Natural killer cell (primary cell): ENCODE results near the gene PLAC8L1. TPM values are rescaled to one million over a fixed set of nuclear protein-coding genes. Genes with fewer than 3 reads are reported as not detected.
"Not testable (repeated sequence)": the region's sequence is repeated elsewhere in the genome, so short reads cannot be mapped to it uniquely, and the experiment has no call there.

ENCODE experiments used
- ATAC-seq, 3 donors: fragments of 150-1000 bp in 2 of 3; fragments of 200-7000 bp in 1 of 3; cut with Tn5 transposase; 1 replicate in 1 of 3; 2 replicates in 2 of 3; pipeline ENCODE4 v1.10.0; 2021; ENCODE audit warnings: mild to moderate bottlenecking in 2 of 3, moderate library complexity in 2 of 3
- DNase-seq, 2 donors: peaks; one replicate each; pipeline versions ENCODE4 v3.0.0 to v3.0.0-alpha.2; 2013 to 2021; ENCODE audit warnings: mixed read lengths in 1 of 2
- H3K27ac ChIP-seq: one replicate; pipeline ENCODE4 v1.5.1; 2013; ENCODE audit warnings: mild to moderate bottlenecking, low read length
- H3K27me3 ChIP-seq: one replicate; pipeline ENCODE4 v1.6.1; 2013; ENCODE audit warnings: low read length; ENCODE audit not compliant: control insufficient read depth, insufficient read depth
- H3K36me3 ChIP-seq: one replicate; pipeline ENCODE4 v1.6.1; 2013; ENCODE audit warnings: low read length; ENCODE audit not compliant: control insufficient read depth, insufficient read depth
- H3K4me1 ChIP-seq: one replicate; pipeline ENCODE4 v1.6.1; 2013; ENCODE audit warnings: low read length; ENCODE audit not compliant: control insufficient read depth, insufficient read depth
- H3K4me3 ChIP-seq: one replicate; pipeline ENCODE4 v1.5.1; 2013; ENCODE audit warnings: low read length
- H3K9me3 ChIP-seq: one replicate; pipeline ENCODE4 v1.6.1; 2013; ENCODE audit warnings: low read length; ENCODE audit not compliant: control insufficient read depth, insufficient read depth
- H3K27ac Mint-ChIP-seq, 2 donors: one replicate each; pipeline ENCODE4 v1.8.0; 2022; ENCODE audit warnings: mild to moderate bottlenecking in 2 of 2, mixed read lengths in 2 of 2, moderate library complexity in 1 of 2
- H3K27me3 Mint-ChIP-seq, 2 donors: one replicate each; pipeline ENCODE4 v1.8.0; 2022; ENCODE audit warnings: low read depth in 2 of 2, mixed read lengths in 2 of 2
- H3K36me3 Mint-ChIP-seq: one replicate; pipeline ENCODE4 v1.8.0; 2022; ENCODE audit warnings: mixed read lengths
- H3K4me1 Mint-ChIP-seq, 2 donors: one replicate each; pipeline ENCODE4 v1.8.0; 2022; ENCODE audit warnings: mixed read lengths in 2 of 2
- H3K4me3 Mint-ChIP-seq: one replicate; pipeline ENCODE4 v1.8.0; 2022; ENCODE audit warnings: mild to moderate bottlenecking, moderate library complexity, mixed read lengths
- H3K9me3 Mint-ChIP-seq, 2 donors: one replicate each; pipeline ENCODE4 v1.8.0; 2022; ENCODE audit warnings: mixed read lengths in 2 of 2
- WGBS: methylation state at CpG from one replicate; pipeline ENCODE4 v1.1.7; 2013; ENCODE audit warnings: missing lambda C conversion rate; ENCODE audit not compliant: insufficient coverage; 5-methylcytosine and 5-hydroxymethylcytosine counted together
- intact Hi-C: fragments of 100-400 bp; cut with micrococcal nuclease; formaldehyde crosslinking; loops from one replicate; pipeline ENCODE4 v1.14.2; 2022
- total RNA-seq, 4 donors: library from RNA; stranded (reverse); fragments of 120-200 nt in 1 of 4; gene quantifications; one replicate each; pipeline versions ENCODE4 v1.2.3 to v1.2.4, GENCODE V29; 2013 to 2022
- TF ChIP-seq, protein P1 (sequence below): fragments of 200-600 bp; IDR thresholded peaks from one replicate; pipeline ENCODE4 v1.8.0; 2022; ENCODE audit warnings: antibody characterized with exemption

Gene PLAC8L1
- total RNA-seq, 3 donors from 2014 or later (not counting 1 experiment from before 2014, with no cell fraction given) = 0.45 TPM; not detected in 2

- no peak overlapping the region for H3K27ac ChIP-seq
- TF ChIP-seq, protein P1, sequence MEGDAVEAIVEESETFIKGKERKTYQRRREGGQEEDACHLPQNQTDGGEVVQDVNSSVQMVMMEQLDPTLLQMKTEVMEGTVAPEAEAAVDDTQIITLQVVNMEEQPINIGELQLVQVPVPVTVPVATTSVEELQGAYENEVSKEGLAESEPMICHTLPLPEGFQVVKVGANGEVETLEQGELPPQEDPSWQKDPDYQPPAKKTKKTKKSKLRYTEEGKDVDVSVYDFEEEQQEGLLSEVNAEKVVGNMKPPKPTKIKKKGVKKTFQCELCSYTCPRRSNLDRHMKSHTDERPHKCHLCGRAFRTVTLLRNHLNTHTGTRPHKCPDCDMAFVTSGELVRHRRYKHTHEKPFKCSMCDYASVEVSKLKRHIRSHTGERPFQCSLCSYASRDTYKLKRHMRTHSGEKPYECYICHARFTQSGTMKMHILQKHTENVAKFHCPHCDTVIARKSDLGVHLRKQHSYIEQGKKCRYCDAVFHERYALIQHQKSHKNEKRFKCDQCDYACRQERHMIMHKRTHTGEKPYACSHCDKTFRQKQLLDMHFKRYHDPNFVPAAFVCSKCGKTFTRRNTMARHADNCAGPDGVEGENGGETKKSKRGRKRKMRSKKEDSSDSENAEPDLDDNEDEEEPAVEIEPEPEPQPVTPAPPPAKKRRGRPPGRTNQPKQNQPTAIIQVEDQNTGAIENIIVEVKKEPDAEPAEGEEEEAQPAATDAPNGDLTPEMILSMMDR = no peak
- Mint-ChIP-seq H3K4me1 (no peaks in the 10 kb centered on the region), H3K27me3 (no peaks in the 10 kb centered on the region), H3K4me3 (no peak overlapping the region), H3K9me3 (no peaks in the 10 kb centered on the region), H3K27ac (no peak overlapping the region), H3K36me3 (peaks cover 42% of the 10 kb centered on the region)
- no peaks in the 10 kb centered on the region for H3K27me3 ChIP-seq
- ATAC-seq = no peak
- H3K4me3 ChIP-seq = no peak overlapping the region
- H3K9me3 ChIP-seq = no peaks in the 10 kb centered on the region
- intact Hi-C loops = no loop called here
- DNase-seq = no peak
- peaks cover 80% of the 10 kb centered on the region for H3K36me3 ChIP-seq
- H3K4me1 ChIP-seq = no peaks in the 10 kb centered on the region
Measured at GRCh38 chr5:146118322-146118721, 12.9 kb upstream of the PLAC8L1 start.

DNA sequence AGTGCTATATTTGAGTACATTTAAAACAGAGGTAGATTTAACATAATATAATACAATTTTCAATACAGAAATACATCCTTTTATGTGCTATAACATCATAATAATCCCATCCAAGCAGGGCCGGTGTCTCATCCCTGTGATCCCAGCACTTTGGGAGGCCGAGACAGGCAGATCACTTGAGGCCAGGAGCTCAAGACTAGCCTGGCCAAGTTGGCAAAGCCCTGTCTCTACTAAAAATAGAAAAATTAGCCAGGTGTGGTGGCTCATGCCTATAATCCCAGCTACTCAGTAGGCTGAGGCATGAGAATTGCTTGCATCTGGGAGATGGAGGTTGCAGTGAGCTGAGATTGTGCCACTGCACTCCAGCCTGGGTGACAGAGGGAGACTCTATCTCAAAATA, 11.8 kb upstream of the PLAC8L1 start:
- peaks cover 72% of the 10 kb centered on the region for H3K36me3 ChIP-seq
- H3K4me3 ChIP-seq, H3K9me3 Mint-ChIP-seq, H3K27ac Mint-ChIP-seq, H3K27ac ChIP-seq, ATAC-seq, H3K4me3 Mint-ChIP-seq, intact Hi-C loops, DNase-seq, H3K27me3 Mint-ChIP-seq, H3K4me1 Mint-ChIP-seq, H3K9me3 ChIP-seq, H3K4me1 ChIP-seq, H3K27me3 ChIP-seq: not testable (repeated sequence)
- peaks cover 31% of the 10 kb centered on the region for H3K36me3 Mint-ChIP-seq
- 97% methylated on average over 2 of the region's 2 CpGs for WGBS

DNA sequence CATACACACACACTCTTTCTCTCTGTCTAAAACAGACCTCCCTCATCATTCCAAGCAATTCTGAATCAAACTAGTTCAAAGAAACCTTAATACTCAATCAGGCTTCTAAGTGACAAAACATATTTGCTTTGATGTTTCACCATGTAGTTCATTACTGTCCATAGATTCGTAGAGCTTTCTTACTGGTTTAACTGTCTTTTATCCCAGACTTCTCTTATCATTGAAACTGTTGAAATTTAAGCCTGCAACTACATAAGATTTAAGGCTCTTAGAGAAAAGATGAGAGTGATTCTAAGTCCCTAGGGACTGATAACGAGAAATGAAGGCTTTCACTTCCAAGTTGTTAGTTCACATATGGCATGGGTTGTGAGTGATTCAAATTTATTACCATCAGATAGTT, 11.0 kb upstream of the PLAC8L1 start:
- intact Hi-C loops = no loop called here
- H3K27ac ChIP-seq = no peak overlapping the region
- no peak for ATAC-seq
- H3K9me3 Mint-ChIP-seq = no peaks in the 10 kb centered on the region
- H3K4me3 ChIP-seq = no peak overlapping the region
- H3K27ac Mint-ChIP-seq = no peak overlapping the region
- H3K27me3 Mint-ChIP-seq = no peaks in the 10 kb centered on the region
- DNase-seq = no peak
- no peaks in the 10 kb centered on the region for H3K4me1 ChIP-seq
- no peaks in the 10 kb centered on the region for H3K9me3 ChIP-seq
- TF ChIP-seq, protein P1 = no peak
- no peak overlapping the region for H3K4me3 Mint-ChIP-seq
- peaks cover 70% of the 10 kb centered on the region for H3K36me3 ChIP-seq
- H3K36me3 Mint-ChIP-seq = peaks cover 25% of the 10 kb centered on the region
- 69% methylated on average over 2 of the region's 2 CpGs for WGBS
- H3K27me3 ChIP-seq = no peaks in the 10 kb centered on the region
- H3K4me1 Mint-ChIP-seq = no peaks in the 10 kb centered on the region

GRCh38 chr5:146112476-146112875, 7.1 kb upstream of the PLAC8L1 start:
- H3K36me3 ChIP-seq = peaks cover 33% of the 10 kb centered on the region
- 84% methylated on average over 5 of the region's 5 CpGs for WGBS
- Mint-ChIP-seq H3K4me1 (no peaks in the 10 kb centered on the region), H3K27ac (no peak overlapping the region), H3K9me3 (no peaks in the 10 kb centered on the region), H3K36me3 (peaks cover 2% of the 10 kb centered on the region), H3K4me3 (no peak overlapping the region), H3K27me3 (no peaks in the 10 kb centered on the region)
- H3K4me1 ChIP-seq = no peaks in the 10 kb centered on the region
- TF ChIP-seq, protein P1 = no peak
- DNase-seq (no peak), ATAC-seq (no peak)
- H3K4me3 ChIP-seq = no peak overlapping the region
- H3K27me3 ChIP-seq = no peaks in the 10 kb centered on the region
- no peak overlapping the region for H3K27ac ChIP-seq
- no peaks in the 10 kb centered on the region for H3K9me3 ChIP-seq
- intact Hi-C loops = no loop called here
